ENCODE data around the gene PNMA6F. TPM values are rescaled to one million over a fixed set of nuclear protein-coding genes. Genes with fewer than 3 reads are reported as not detected.
"Not testable (repeated sequence)": the region's sequence is repeated elsewhere in the genome, so short reads cannot be mapped to it uniquely, and the experiment has no call there.

Gene PNMA6F
- total RNA-seq, 1 donor from 2014 or later, result not detected

DNA sequence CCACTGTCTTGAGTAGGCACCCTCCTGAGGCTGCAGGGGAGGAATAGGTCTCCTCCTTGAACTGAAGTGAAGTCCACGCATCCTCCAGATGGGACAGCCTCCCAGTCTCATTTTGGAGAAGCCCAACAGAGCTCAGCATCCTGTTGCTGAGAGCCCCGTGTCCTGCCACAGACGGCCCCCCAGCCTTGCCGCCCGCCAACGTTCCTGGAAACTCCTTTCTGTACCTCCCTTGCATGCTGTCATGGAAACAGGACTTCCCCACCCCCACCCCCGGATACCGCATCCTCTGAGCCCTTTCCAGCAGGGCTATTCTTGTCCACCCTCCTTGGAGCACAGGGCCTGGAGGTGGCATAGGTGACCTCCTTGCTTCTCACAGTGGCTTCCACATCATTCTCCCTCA is 37.6 kb downstream of the PNMA6F start:
- H3K27ac Mint-ChIP-seq (ENCODE audit: unreplicated experiment); H3K4me3 ChIP-seq (ENCODE audit: insufficient read depth, low read depth, low read length); H3K4me3 Mint-ChIP-seq (ENCODE audit: unreplicated experiment); H3K4me2 ChIP-seq (ENCODE audit: low read length); H3K9me3 ChIP-seq (ENCODE audit: insufficient read depth, low read depth, low read length); H3K4me1 Mint-ChIP-seq (ENCODE audit: low read depth, unreplicated experiment); H3K36me3 Mint-ChIP-seq (ENCODE audit: low read depth, unreplicated experiment); FAIRE-seq; DNase-seq (ENCODE audit: low read depth); H3K27me3 ChIP-seq (ENCODE audit: insufficient read depth, low read length); H3K9ac ChIP-seq (ENCODE audit: low read length); H3K36me3 ChIP-seq (ENCODE audit: insufficient read depth, low read length); H3K79me2 ChIP-seq (ENCODE audit: insufficient read depth, low read length); H3K4me1 ChIP-seq (ENCODE audit: insufficient read depth, low read length); H3K27me3 Mint-ChIP-seq (ENCODE audit: low read depth, unreplicated experiment); H2AFZ ChIP-seq (ENCODE audit: low read depth, low read length); H3K27ac ChIP-seq (ENCODE audit: low read depth, low read length); H4K20me1 ChIP-seq (ENCODE audit: insufficient read depth, low read length); H3K9me3 Mint-ChIP-seq (ENCODE audit: unreplicated experiment): not testable (repeated sequence)

DNA sequence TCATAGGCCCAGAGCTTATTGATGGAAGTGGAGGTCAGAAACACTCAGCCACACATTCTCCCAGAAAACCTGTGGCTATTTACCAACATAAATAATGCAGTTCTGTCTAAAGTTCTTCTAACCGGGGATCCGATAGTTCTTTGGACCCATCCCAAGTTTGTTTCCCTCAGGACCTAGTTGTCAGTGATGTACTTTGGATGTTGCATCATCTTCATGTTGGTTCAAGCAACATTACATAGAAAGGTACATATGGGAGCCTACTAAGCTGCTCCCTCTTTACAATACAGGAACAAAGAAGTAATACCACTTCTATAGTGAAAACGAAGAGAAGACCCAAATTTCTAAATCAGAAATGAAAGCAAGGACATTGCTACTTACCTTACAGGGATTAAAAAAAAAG is 39.8 kb downstream of the PNMA6F start:
- not testable (repeated sequence) for H3K9me3 Mint-ChIP-seq (ENCODE audit: unreplicated experiment); H3K9me3 ChIP-seq (ENCODE audit: insufficient read depth, low read depth, low read length); H3K4me3 ChIP-seq (ENCODE audit: insufficient read depth, low read depth, low read length); H3K79me2 ChIP-seq (ENCODE audit: insufficient read depth, low read length); H3K9ac ChIP-seq (ENCODE audit: low read length); H3K4me1 ChIP-seq (ENCODE audit: insufficient read depth, low read length); H3K4me2 ChIP-seq (ENCODE audit: low read length); H3K27me3 ChIP-seq (ENCODE audit: insufficient read depth, low read length); H2AFZ ChIP-seq (ENCODE audit: low read depth, low read length); H3K36me3 Mint-ChIP-seq (ENCODE audit: low read depth, unreplicated experiment); FAIRE-seq; H3K4me1 Mint-ChIP-seq (ENCODE audit: low read depth, unreplicated experiment); H3K27ac ChIP-seq (ENCODE audit: low read depth, low read length); H3K36me3 ChIP-seq (ENCODE audit: insufficient read depth, low read length); H3K4me3 Mint-ChIP-seq (ENCODE audit: unreplicated experiment); H4K20me1 ChIP-seq (ENCODE audit: insufficient read depth, low read length); H3K27me3 Mint-ChIP-seq (ENCODE audit: low read depth, unreplicated experiment); DNase-seq (ENCODE audit: low read depth); H3K27ac Mint-ChIP-seq (ENCODE audit: unreplicated experiment)

- not testable (repeated sequence) for H3K9ac ChIP-seq (ENCODE audit: low read length); DNase-seq (ENCODE audit: low read depth); H3K27ac ChIP-seq (ENCODE audit: low read depth, low read length); H3K4me3 ChIP-seq (ENCODE audit: insufficient read depth, low read depth, low read length); H3K36me3 Mint-ChIP-seq (ENCODE audit: low read depth, unreplicated experiment); H3K9me3 Mint-ChIP-seq (ENCODE audit: unreplicated experiment); H3K27me3 ChIP-seq (ENCODE audit: insufficient read depth, low read length); H3K36me3 ChIP-seq (ENCODE audit: insufficient read depth, low read length); H2AFZ ChIP-seq (ENCODE audit: low read depth, low read length); H3K4me3 Mint-ChIP-seq (ENCODE audit: unreplicated experiment); H4K20me1 ChIP-seq (ENCODE audit: insufficient read depth, low read length); H3K4me2 ChIP-seq (ENCODE audit: low read length); H3K79me2 ChIP-seq (ENCODE audit: insufficient read depth, low read length); H3K27ac Mint-ChIP-seq (ENCODE audit: unreplicated experiment); H3K4me1 ChIP-seq (ENCODE audit: insufficient read depth, low read length); FAIRE-seq; H3K27me3 Mint-ChIP-seq (ENCODE audit: low read depth, unreplicated experiment); H3K9me3 ChIP-seq (ENCODE audit: insufficient read depth, low read depth, low read length); H3K4me1 Mint-ChIP-seq (ENCODE audit: low read depth, unreplicated experiment)
Observed at GRCh38 chrX:153279304-153279703, 42.3 kb downstream of the PNMA6F start.

- not testable (repeated sequence) for H3K9ac ChIP-seq (ENCODE audit: low read length); H3K36me3 Mint-ChIP-seq (ENCODE audit: low read depth, unreplicated experiment); H3K79me2 ChIP-seq (ENCODE audit: insufficient read depth, low read length); H3K27me3 Mint-ChIP-seq (ENCODE audit: low read depth, unreplicated experiment); H3K9me3 ChIP-seq (ENCODE audit: insufficient read depth, low read depth, low read length); H3K36me3 ChIP-seq (ENCODE audit: insufficient read depth, low read length); H3K4me3 Mint-ChIP-seq (ENCODE audit: unreplicated experiment); FAIRE-seq; DNase-seq (ENCODE audit: low read depth); H4K20me1 ChIP-seq (ENCODE audit: insufficient read depth, low read length); H3K4me1 Mint-ChIP-seq (ENCODE audit: low read depth, unreplicated experiment); H2AFZ ChIP-seq (ENCODE audit: low read depth, low read length); H3K27me3 ChIP-seq (ENCODE audit: insufficient read depth, low read length); H3K9me3 Mint-ChIP-seq (ENCODE audit: unreplicated experiment); H3K27ac ChIP-seq (ENCODE audit: low read depth, low read length); H3K27ac Mint-ChIP-seq (ENCODE audit: unreplicated experiment); H3K4me2 ChIP-seq (ENCODE audit: low read length); H3K4me1 ChIP-seq (ENCODE audit: insufficient read depth, low read length); H3K4me3 ChIP-seq (ENCODE audit: insufficient read depth, low read depth, low read length)
Observed at GRCh38 chrX:153276049-153276448, 45.5 kb downstream of the PNMA6F start.

DNA sequence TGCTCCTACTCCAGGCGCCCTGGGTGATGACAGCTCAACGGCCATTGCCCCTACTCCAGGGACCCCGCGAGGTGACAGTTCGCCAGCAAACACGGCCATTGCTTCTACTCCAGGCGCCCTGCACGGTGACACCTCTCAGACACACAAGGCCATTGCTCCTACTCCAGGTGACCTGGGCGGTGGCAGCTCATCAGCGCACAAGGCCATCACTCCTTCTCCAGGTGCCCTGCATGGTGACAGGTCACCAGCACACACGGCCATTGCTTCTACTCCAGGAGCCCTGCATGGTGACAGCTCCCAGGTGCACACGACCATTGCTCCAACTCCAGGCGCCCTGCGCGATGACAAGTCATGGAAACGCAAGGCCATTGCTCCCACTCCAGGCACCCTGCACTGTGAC is 46.1 kb downstream of the PNMA6F start:
- not testable (repeated sequence) for H3K36me3 ChIP-seq (ENCODE audit: insufficient read depth, low read length); H3K4me1 ChIP-seq (ENCODE audit: insufficient read depth, low read length); H3K4me3 ChIP-seq (ENCODE audit: insufficient read depth, low read depth, low read length); H3K79me2 ChIP-seq (ENCODE audit: insufficient read depth, low read length); FAIRE-seq; DNase-seq (ENCODE audit: low read depth); H3K27ac ChIP-seq (ENCODE audit: low read depth, low read length); H3K4me3 Mint-ChIP-seq (ENCODE audit: unreplicated experiment); H3K27ac Mint-ChIP-seq (ENCODE audit: unreplicated experiment); H2AFZ ChIP-seq (ENCODE audit: low read depth, low read length); H4K20me1 ChIP-seq (ENCODE audit: insufficient read depth, low read length); H3K9ac ChIP-seq (ENCODE audit: low read length); H3K4me1 Mint-ChIP-seq (ENCODE audit: low read depth, unreplicated experiment); H3K27me3 ChIP-seq (ENCODE audit: insufficient read depth, low read length); H3K9me3 ChIP-seq (ENCODE audit: insufficient read depth, low read depth, low read length); H3K27me3 Mint-ChIP-seq (ENCODE audit: low read depth, unreplicated experiment); H3K9me3 Mint-ChIP-seq (ENCODE audit: unreplicated experiment); H3K36me3 Mint-ChIP-seq (ENCODE audit: low read depth, unreplicated experiment); H3K4me2 ChIP-seq (ENCODE audit: low read length)

GRCh38 chrX:153272584-153272983 is 49.0 kb downstream of the PNMA6F start:
- not testable (repeated sequence) for FAIRE-seq; H3K27ac ChIP-seq (ENCODE audit: low read depth, low read length); H3K27me3 ChIP-seq (ENCODE audit: insufficient read depth, low read length); H3K36me3 ChIP-seq (ENCODE audit: insufficient read depth, low read length); H3K36me3 Mint-ChIP-seq (ENCODE audit: low read depth, unreplicated experiment); H3K9me3 ChIP-seq (ENCODE audit: insufficient read depth, low read depth, low read length); H3K4me1 Mint-ChIP-seq (ENCODE audit: low read depth, unreplicated experiment); H3K27me3 Mint-ChIP-seq (ENCODE audit: low read depth, unreplicated experiment); H3K79me2 ChIP-seq (ENCODE audit: insufficient read depth, low read length); H4K20me1 ChIP-seq (ENCODE audit: insufficient read depth, low read length); H3K4me2 ChIP-seq (ENCODE audit: low read length); DNase-seq (ENCODE audit: low read depth); H3K27ac Mint-ChIP-seq (ENCODE audit: unreplicated experiment); H3K9me3 Mint-ChIP-seq (ENCODE audit: unreplicated experiment); H2AFZ ChIP-seq (ENCODE audit: low read depth, low read length); H3K4me3 Mint-ChIP-seq (ENCODE audit: unreplicated experiment); H3K4me3 ChIP-seq (ENCODE audit: insufficient read depth, low read depth, low read length); H3K4me1 ChIP-seq (ENCODE audit: insufficient read depth, low read length); H3K9ac ChIP-seq (ENCODE audit: low read length)

All from astrocyte (in vitro differentiated cells and primary cell).